B cell (primary cell): ENCODE results near the gene CLCF1.

Experiments
- EZH2 ChIP-seq: IDR thresholded peaks from 2 replicates; pipeline ENCODE4 v1.6.1; 2012; ENCODE audit warnings: borderline replicate concordance, low read depth, mild to moderate bottlenecking, moderate library complexity, low read length; ENCODE audit not compliant: insufficient read depth, poor library complexity, severe bottlenecking
- TF ChIP-seq, protein P1 (sequence below): fragments of 200-600 bp; IDR thresholded peaks from one replicate; pipeline ENCODE4 v1.8.0; 2022; ENCODE audit warnings: antibody characterized with exemption, mild to moderate bottlenecking

DNA sequence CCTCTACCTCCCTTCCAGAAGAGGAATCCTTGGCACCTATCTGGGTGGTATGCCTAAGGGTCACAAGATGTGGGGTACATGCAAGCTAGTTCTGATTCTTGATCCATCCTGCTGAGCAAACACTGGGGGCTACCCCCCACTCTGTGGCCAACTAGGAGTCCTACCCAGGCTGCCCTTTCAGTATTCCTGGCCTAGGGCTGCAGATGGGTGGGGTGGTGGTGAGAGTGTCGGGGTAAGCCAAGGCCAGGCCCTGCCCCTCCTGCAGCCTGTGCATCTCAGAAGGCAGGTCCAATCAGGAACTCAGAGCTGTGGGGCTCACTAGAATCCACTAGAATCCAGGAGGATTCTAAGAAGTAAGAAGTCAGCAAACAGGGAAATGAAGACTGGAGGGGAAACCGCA lies 59.2 kb downstream of the CLCF1 start:
- TF ChIP-seq, protein P1, sequence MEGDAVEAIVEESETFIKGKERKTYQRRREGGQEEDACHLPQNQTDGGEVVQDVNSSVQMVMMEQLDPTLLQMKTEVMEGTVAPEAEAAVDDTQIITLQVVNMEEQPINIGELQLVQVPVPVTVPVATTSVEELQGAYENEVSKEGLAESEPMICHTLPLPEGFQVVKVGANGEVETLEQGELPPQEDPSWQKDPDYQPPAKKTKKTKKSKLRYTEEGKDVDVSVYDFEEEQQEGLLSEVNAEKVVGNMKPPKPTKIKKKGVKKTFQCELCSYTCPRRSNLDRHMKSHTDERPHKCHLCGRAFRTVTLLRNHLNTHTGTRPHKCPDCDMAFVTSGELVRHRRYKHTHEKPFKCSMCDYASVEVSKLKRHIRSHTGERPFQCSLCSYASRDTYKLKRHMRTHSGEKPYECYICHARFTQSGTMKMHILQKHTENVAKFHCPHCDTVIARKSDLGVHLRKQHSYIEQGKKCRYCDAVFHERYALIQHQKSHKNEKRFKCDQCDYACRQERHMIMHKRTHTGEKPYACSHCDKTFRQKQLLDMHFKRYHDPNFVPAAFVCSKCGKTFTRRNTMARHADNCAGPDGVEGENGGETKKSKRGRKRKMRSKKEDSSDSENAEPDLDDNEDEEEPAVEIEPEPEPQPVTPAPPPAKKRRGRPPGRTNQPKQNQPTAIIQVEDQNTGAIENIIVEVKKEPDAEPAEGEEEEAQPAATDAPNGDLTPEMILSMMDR: no peak
- no peak for TF ChIP-seq EZH2
